H9 (cell line): Measurements from ENCODE around the gene SCGB1D1. TPM values are rescaled to one million over a fixed set of nuclear protein-coding genes. Genes with fewer than 3 reads are reported as not detected.
"Not testable (repeated sequence)": the region's sequence is repeated elsewhere in the genome, so short reads cannot be mapped to it uniquely, and the experiment has no call there.

Experiments used
- DNase-seq: peaks from one replicate; pipeline ENCODE4 v3.0.0-alpha.2; 2017
- H2AFZ ChIP-seq: one replicate; pipeline ENCODE4 v1.6.1; 2013; ENCODE audit warnings: mild to moderate bottlenecking, low read length, control low read depth, moderate library complexity
- H2AK5ac ChIP-seq: 2 replicates; pipeline ENCODE4 v1.6.1; 2013; ENCODE audit warnings: low read length, control low read depth, mixed read lengths; ENCODE audit not compliant: insufficient read length
- H2BK120ac ChIP-seq: one replicate; pipeline ENCODE4 v1.6.1; 2013; ENCODE audit warnings: low read depth, mild to moderate bottlenecking, low read length, control low read depth, inconsistent platforms; ENCODE audit not compliant: poor library complexity, severe bottlenecking
- H2BK12ac ChIP-seq: 2 replicates; pipeline ENCODE4 v1.6.1; 2013; ENCODE audit warnings: low read length, control low read depth, mixed read lengths, low read depth; ENCODE audit not compliant: insufficient read length
- H2BK15ac ChIP-seq: 2 replicates; pipeline ENCODE4 v1.6.1; 2013; ENCODE audit warnings: low read depth, low read length, control low read depth
- H2BK20ac ChIP-seq: one replicate; pipeline ENCODE4 v1.6.1; 2013; ENCODE audit warnings: low read depth, mild to moderate bottlenecking, low read length, control low read depth, inconsistent platforms; ENCODE audit not compliant: poor library complexity, severe bottlenecking
- H2BK5ac ChIP-seq: 2 replicates; pipeline ENCODE4 v1.6.1; 2013; ENCODE audit warnings: low read length, control low read depth, mixed read lengths; ENCODE audit not compliant: insufficient read length
- H3K14ac ChIP-seq: 2 replicates; pipeline ENCODE4 v1.6.1; 2013; ENCODE audit warnings: low read length, control low read depth; ENCODE audit not compliant: insufficient read depth
- H3K18ac ChIP-seq: 2 replicates; pipeline ENCODE4 v1.6.1; 2013; ENCODE audit warnings: low read depth, mild to moderate bottlenecking, mixed read lengths, low read length, control low read depth; ENCODE audit not compliant: insufficient read length
- H3K23ac ChIP-seq: 2 replicates; pipeline ENCODE4 v1.6.1; 2013; ENCODE audit warnings: low read length, control low read depth, mixed read lengths, low read depth; ENCODE audit not compliant: insufficient read length
- H3K23me2 ChIP-seq: 2 replicates; pipeline ENCODE4 v1.6.1; 2013; ENCODE audit warnings: low read depth, mild to moderate bottlenecking, mixed read lengths, low read length, control low read depth; ENCODE audit not compliant: insufficient read length, poor library complexity, severe bottlenecking
- H3K27ac ChIP-seq: 2 replicates; pipeline ENCODE4 v1.5.1; 2013; ENCODE audit warnings: low read length, control low read depth, mixed read lengths, low read depth; ENCODE audit not compliant: insufficient read length
- H3K27me3 ChIP-seq: 2 replicates; pipeline ENCODE4 v1.6.1; 2013; ENCODE audit warnings: low read length, control low read depth, inconsistent platforms; ENCODE audit not compliant: insufficient read depth
- H3K4ac ChIP-seq: 2 replicates; pipeline ENCODE4 v1.6.1; 2013; ENCODE audit warnings: low read depth, mild to moderate bottlenecking, control low read depth, inconsistent platforms, low read length, moderate library complexity
- H3K4me1 ChIP-seq: 2 replicates; pipeline ENCODE4 v1.6.1; 2013; ENCODE audit warnings: low read length, control low read depth, inconsistent platforms; ENCODE audit not compliant: insufficient read depth
- H3K4me2 ChIP-seq: 2 replicates; pipeline ENCODE4 v1.6.1; 2013; ENCODE audit warnings: low read length, control low read depth, mixed read lengths; ENCODE audit not compliant: insufficient read length, insufficient read depth
- H3K56ac ChIP-seq: 2 replicates; pipeline ENCODE4 v1.6.1; 2013; ENCODE audit warnings: low read depth, mild to moderate bottlenecking, mixed read lengths, low read length, control low read depth; ENCODE audit not compliant: insufficient read length
- H3K79me1 ChIP-seq: 2 replicates; pipeline ENCODE4 v1.6.1; 2013; ENCODE audit warnings: low read depth, mild to moderate bottlenecking, moderate library complexity, low read length, control low read depth, inconsistent platforms; ENCODE audit not compliant: insufficient read depth, poor library complexity, severe bottlenecking
- H3K79me2 ChIP-seq: 2 replicates; pipeline ENCODE4 v1.6.1; 2013; ENCODE audit warnings: low read length, control low read depth, inconsistent platforms; ENCODE audit not compliant: insufficient read depth
- H3K9ac ChIP-seq: 2 replicates; pipeline ENCODE4 v1.6.1; 2013; ENCODE audit warnings: low read length, control low read depth, mixed read lengths; ENCODE audit not compliant: insufficient read length; ENCODE audit errors: extremely low read depth
- H3K9me3 ChIP-seq: one replicate; pipeline ENCODE4 v1.6.1; 2013; ENCODE audit warnings: low read depth, low read length, inconsistent platforms; ENCODE audit not compliant: control insufficient read depth
- H3T11ph ChIP-seq: one replicate; pipeline ENCODE4 v1.6.1; 2013; ENCODE audit warnings: mild to moderate bottlenecking, low read length, control low read depth, inconsistent platforms
- H4K20me1 ChIP-seq: one replicate; pipeline ENCODE4 v1.6.1; 2013; ENCODE audit not compliant: control insufficient read depth, insufficient read length, insufficient read depth
- H4K5ac ChIP-seq: 2 replicates; pipeline ENCODE4 v1.6.1; 2013; ENCODE audit warnings: low read depth, mild to moderate bottlenecking, mixed read lengths, low read length, control low read depth; ENCODE audit not compliant: insufficient read length
- H4K8ac ChIP-seq: replicated peaks from 2 replicates; pipeline ENCODE4 v1.6.1; 2013; ENCODE audit warnings: low read length, control low read depth, mixed read lengths, low read depth; ENCODE audit not compliant: insufficient read length
- H4K91ac ChIP-seq: 2 replicates; pipeline ENCODE4 v1.6.1; 2013; ENCODE audit warnings: low read depth, mild to moderate bottlenecking, moderate library complexity, mixed read lengths, low read length, control low read depth; ENCODE audit not compliant: insufficient read length
- H3K27ac Mint-ChIP-seq, 3 experiments: 2 replicates in 2 of 3; 3 replicates in 1 of 3; pipeline ENCODE4 v1.8.0; 2020 to 2021; ENCODE audit warnings: mixed read lengths in 3 of 3, mild to moderate bottlenecking in 1 of 3, moderate library complexity in 1 of 3
- H3K27me3 Mint-ChIP-seq: 2 replicates; pipeline ENCODE4 v1.8.0; 2021; ENCODE audit warnings: low read depth, mild to moderate bottlenecking, moderate library complexity, mixed read lengths
- H3K36me3 Mint-ChIP-seq, 3 experiments: 2 replicates in 2 of 3; 3 replicates in 1 of 3; pipeline ENCODE4 v1.8.0; 2020 to 2021; ENCODE audit warnings: low read depth in 3 of 3, mixed read lengths in 3 of 3; ENCODE audit not compliant: insufficient read depth in 1 of 3
- H3K4me1 Mint-ChIP-seq, 2 experiments: 2 replicates each; pipeline ENCODE4 v1.8.0; 2020; ENCODE audit warnings: mixed read lengths in 2 of 2
- H3K4me3 Mint-ChIP-seq, 2 experiments: 2 replicates in 1 of 2; 3 replicates in 1 of 2; pipeline ENCODE4 v1.8.0; 2020 to 2021; ENCODE audit warnings: mild to moderate bottlenecking in 2 of 2, mixed read lengths in 2 of 2, moderate library complexity in 1 of 2
- H3K9me3 Mint-ChIP-seq, 2 experiments: 2 replicates in 1 of 2; 3 replicates in 1 of 2; pipeline ENCODE4 v1.8.0; 2020; ENCODE audit warnings: mild to moderate bottlenecking in 2 of 2, mixed read lengths in 2 of 2, moderate library complexity in 1 of 2
- CTCF ChIP-seq: fragments of 200-600 bp; sonication (generic); conservative IDR thresholded peaks from 3 replicates; pipeline ENCODE4 v1.8.0; 2021; ENCODE audit warnings: antibody characterized with exemption, mild to moderate bottlenecking
- WGBS: extraction: QIAGEN DNeasy Blood & Tissue Kit; methylation state at CpG from one replicate; pipeline ENCODE4 v1.1.7; 2013; ENCODE audit warnings: missing lambda C conversion rate, low lambda C conversion rate, mixed read lengths; ENCODE audit not compliant: insufficient read length; ENCODE audit errors: extremely low coverage; 5-methylcytosine and 5-hydroxymethylcytosine counted together
- total RNA-seq: library from RNA; stranded (reverse); gene quantifications from 2 replicates; pipeline ENCODE4 v1.2.1, GENCODE V29; 2021

The SCGB1D1 gene
- total RNA-seq, 1 experiment from 2014 or later = not detected

- H3K18ac ChIP-seq = no peak overlapping the region
- no CpG with 5 or more reads among the region's 4 CpGs for WGBS
- Mint-ChIP-seq H3K4me3 (no peak overlapping the region), H3K27ac (0 out of 7 replicates have a peak overlapping the region, but pooled peaks of 1 of the 3 experiments have one; percentile 9), H3K4me1 (peaks cover 25 to 26% of the 10 kb centered on the region in 2 experiments), H3K36me3 (no peaks in the 10 kb centered on the region), H3K9me3 (no peaks in the 10 kb centered on the region; a peak in 1 of 5 replicates), H3K27me3 (peaks cover 6% of the 10 kb centered on the region)
- no peak overlapping the region for H2BK120ac ChIP-seq
- H2BK12ac ChIP-seq = no peak overlapping the region
- no peak for TF ChIP-seq CTCF
- no peak overlapping the region for H4K8ac ChIP-seq
- no peak overlapping the region for H2BK15ac ChIP-seq
- no peak overlapping the region for H3K4ac ChIP-seq
- H2BK20ac ChIP-seq = no peak overlapping the region
- no peaks in the 10 kb centered on the region for H3K79me2 ChIP-seq
- no peak overlapping the region for H3K56ac ChIP-seq
- H3K79me1 ChIP-seq = no peaks in the 10 kb centered on the region
- no peak overlapping the region for H3K27ac ChIP-seq
- H2AK5ac ChIP-seq = no peak overlapping the region
- H4K91ac ChIP-seq = no peak overlapping the region
- no peak overlapping the region for H4K5ac ChIP-seq
- no peaks in the 10 kb centered on the region for H3K4me1 ChIP-seq
- no peak overlapping the region for H3K4me2 ChIP-seq
- H3K23me2 ChIP-seq = no peaks in the 10 kb centered on the region
- no peak overlapping the region for H3K9ac ChIP-seq
- no peak overlapping the region for H2AFZ ChIP-seq
- H4K20me1 ChIP-seq = no peaks in the 10 kb centered on the region
- H2BK5ac ChIP-seq = no peak overlapping the region
- no peak overlapping the region for H3K23ac ChIP-seq
- H3T11ph ChIP-seq = no peak overlapping the region
- H3K14ac ChIP-seq = no peak overlapping the region
- H3K27me3 ChIP-seq = no peaks in the 10 kb centered on the region
- no peaks in the 10 kb centered on the region for H3K9me3 ChIP-seq
- peak; percentile 64 for DNase-seq
These were observed 3.9 kb downstream of the SCGB1D1 start for GRCh38 chr11:62193952-62194351.

GRCh38 chr11:62195010-62195409 is 5.0 kb downstream of the SCGB1D1 start:
- H2AK5ac ChIP-seq, H3K4me2 ChIP-seq, H3K27ac Mint-ChIP-seq, H3K9me3 ChIP-seq, H3K27me3 ChIP-seq, H3K56ac ChIP-seq, H2BK15ac ChIP-seq, H3K9ac ChIP-seq, H4K91ac ChIP-seq, H3K9me3 Mint-ChIP-seq, H3K23me2 ChIP-seq, H3K79me2 ChIP-seq, H3K36me3 Mint-ChIP-seq, H3K27me3 Mint-ChIP-seq, H3K4ac ChIP-seq, H3T11ph ChIP-seq, H2AFZ ChIP-seq, H3K18ac ChIP-seq, DNase-seq, H3K79me1 ChIP-seq, H4K8ac ChIP-seq, H2BK5ac ChIP-seq, H2BK12ac ChIP-seq, H3K23ac ChIP-seq, H3K27ac ChIP-seq, H2BK20ac ChIP-seq, H4K5ac ChIP-seq, H3K14ac ChIP-seq, H4K20me1 ChIP-seq, H3K4me1 ChIP-seq, H2BK120ac ChIP-seq: not testable (repeated sequence)
- Mint-ChIP-seq H3K4me3 (peak overlapping the region in 1 of 2 experiments; percentile 40; a peak in 2 of 5 replicates), H3K4me1 (peaks cover 25 to 26% of the 10 kb centered on the region in 2 experiments)
- no CpG with 5 or more reads among the region's 9 CpGs for WGBS
